ENCODE data around the gene PLXDC2.

GRCh38 chr10:20108021-20108420, 291.8 kb downstream of the PLXDC2 start:
- TF ChIP-seq POLR2A (IDR thresholded peaks at IDR 0.05) (no peak), CTCF (IDR thresholded peaks at IDR 0.05) (no peak)

Measured in vagina (tissue), 2 donors.